Mammary epithelial cell (primary cell): ENCODE results near the gene PDGFC.

Experiments
- CTCF ChIP-seq, 2 donors: IDR thresholded peaks in 1 of 2; conservative IDR thresholded peaks in 1 of 2; 2 replicates each; pipeline ENCODE4 v1.5.1; 2011 to 2012; ENCODE audit warnings: inconsistent platforms in 2 of 2, low read length in 2 of 2, mild to moderate bottlenecking in 2 of 2, control low read depth in 1 of 2, low read depth in 1 of 2; ENCODE audit not compliant: insufficient read depth in 1 of 2; ENCODE audit errors: extremely low read depth in 1 of 2
- EZH2 ChIP-seq: IDR thresholded peaks from 2 replicates; pipeline ENCODE4 v1.6.1; 2012; ENCODE audit warnings: low read length, inconsistent platforms, borderline replicate concordance

GRCh38 chr4:156767911-156768415, 203.6 kb downstream of the PDGFC start:
- no peak for TF ChIP-seq CTCF (conservative IDR thresholded peaks at IDR 0.05 in 1 of 2, IDR thresholded peaks at IDR 0.05 in 1 of 2; ENCODE audit: extremely low read depth in 1 of 2, insufficient read depth in 1 of 2, low read depth in 1 of 2, low read length in 2 of 2)
- TF ChIP-seq EZH2, result no peak
